Small intestine (tissue), 7 donors: ENCODE data around the gene PIN1. TPM values are rescaled to one million over a fixed set of nuclear protein-coding genes. Genes with fewer than 3 reads are reported as not detected.

Source experiments
- DNase-seq, 2 donors: peaks; one replicate each; pipeline versions ENCODE4 v3.0.0 to v3.0.0-alpha.2; 2013
- FAIRE-seq: peaks from 2 replicates; lab custom pipeline; 2012; peaks lifted over from hg19 to GRCh38; lab: Jason Lieb, UNC
- H3K27ac ChIP-seq, 3 donors: one replicate each; pipeline ENCODE4 v1.5.1; 2013; ENCODE audit warnings: low read length in 2 of 3, mild to moderate bottlenecking in 2 of 3, control low read depth in 1 of 3, inconsistent platforms in 1 of 3, low read depth in 1 of 3, moderate library complexity in 1 of 3
- H3K27me3 ChIP-seq, 3 donors: one replicate each; pipeline ENCODE4 v1.6.1; 2013; ENCODE audit warnings: low read length in 3 of 3, inconsistent platforms in 1 of 3; ENCODE audit not compliant: control insufficient read depth in 3 of 3, insufficient read depth in 3 of 3
- H3K36me3 ChIP-seq, 3 donors: one replicate each; pipeline ENCODE4 v1.6.1; 2013; ENCODE audit warnings: low read length in 3 of 3, inconsistent platforms in 1 of 3, low read depth in 1 of 3, mild to moderate bottlenecking in 1 of 3, moderate library complexity in 1 of 3; ENCODE audit not compliant: control insufficient read depth in 3 of 3, insufficient read depth in 2 of 3
- H3K4me1 ChIP-seq, 3 donors: one replicate each; pipeline ENCODE4 v1.6.1; 2013; ENCODE audit warnings: low read length in 2 of 3, inconsistent platforms in 1 of 3, low read depth in 1 of 3, mild to moderate bottlenecking in 1 of 3, moderate library complexity in 1 of 3; ENCODE audit not compliant: control insufficient read depth in 3 of 3, insufficient read depth in 2 of 3
- H3K4me3 ChIP-seq, 3 donors: one replicate each; pipeline ENCODE4 v1.5.1; 2013; ENCODE audit warnings: low read length in 3 of 3, control low read depth in 1 of 3, inconsistent platforms in 1 of 3, low read depth in 1 of 3, mild to moderate bottlenecking in 1 of 3, moderate library complexity in 1 of 3
- H3K9me3 ChIP-seq, 2 donors: one replicate each; pipeline ENCODE4 v1.6.1; 2013; ENCODE audit warnings: low read depth in 1 of 2, low read length in 1 of 2; ENCODE audit not compliant: control insufficient read depth in 2 of 2, insufficient read depth in 1 of 2
- WGBS, 3 donors: extraction: QIAGEN DNeasy Blood & Tissue Kit; methylation state at CpG; one replicate each; pipeline ENCODE4 v1.1.7; 2013; 5-methylcytosine and 5-hydroxymethylcytosine counted together
- polyA plus RNA-seq, 4 donors: library from polyadenylated mRNA; stranded (reverse) in 3 of 4; unstranded in 1 of 4; fragments of 200-250 nt in 3 of 4; fragments of 120-200 nt in 1 of 4; gene quantifications; one replicate each; pipeline versions ENCODE4 v1.2.1 to v1.2.3, GENCODE V29; 2013
- donor health status: healthy with polysubstance abuse.
- donor health status: control.
- donor health status: control.
- donor health status: Bipolar disorder and iron deficiency.
- donor health status: healthy.

PIN1 gene
- polyA plus RNA-seq, 4 donors: 42.5 to 109 (median 82.5) TPM

DNA sequence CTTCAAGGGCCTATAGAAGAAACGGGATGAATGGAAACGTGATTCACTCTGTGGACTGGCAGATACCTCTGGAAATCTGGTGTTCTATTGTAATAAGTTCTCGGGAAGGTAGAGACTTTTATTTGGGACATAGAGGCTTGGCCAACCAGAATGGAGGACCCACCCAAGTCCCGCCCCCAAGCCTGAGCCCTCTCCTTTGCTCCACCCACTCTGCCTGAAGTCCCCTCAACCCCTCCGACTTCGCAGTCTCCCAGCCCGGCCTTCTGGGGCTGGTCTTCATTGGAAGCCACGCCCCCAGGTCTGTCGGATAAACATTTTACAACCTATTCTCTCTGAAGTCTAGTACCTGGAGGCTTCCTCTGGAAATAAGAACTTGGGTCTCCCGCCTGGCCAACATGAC is 33.1 kb upstream of the PIN1 start:
- 92 to 95% (median 93%) methylated on average over 10 of the region's 10 CpGs for WGBS, 3 donors
- H3K4me1 ChIP-seq: no peaks in the 10 kb centered on the region
- no peak overlapping the region for H3K27ac ChIP-seq
- peaks cover 0 to 14% (median 2%) of the 10 kb centered on the region in 3 donors for H3K36me3 ChIP-seq
- no peaks in the 10 kb centered on the region for H3K9me3 ChIP-seq
- no peak overlapping the region for H3K4me3 ChIP-seq
- no peak for FAIRE-seq
- no peak for DNase-seq
- H3K27me3 ChIP-seq: no peaks in the 10 kb centered on the region

DNA sequence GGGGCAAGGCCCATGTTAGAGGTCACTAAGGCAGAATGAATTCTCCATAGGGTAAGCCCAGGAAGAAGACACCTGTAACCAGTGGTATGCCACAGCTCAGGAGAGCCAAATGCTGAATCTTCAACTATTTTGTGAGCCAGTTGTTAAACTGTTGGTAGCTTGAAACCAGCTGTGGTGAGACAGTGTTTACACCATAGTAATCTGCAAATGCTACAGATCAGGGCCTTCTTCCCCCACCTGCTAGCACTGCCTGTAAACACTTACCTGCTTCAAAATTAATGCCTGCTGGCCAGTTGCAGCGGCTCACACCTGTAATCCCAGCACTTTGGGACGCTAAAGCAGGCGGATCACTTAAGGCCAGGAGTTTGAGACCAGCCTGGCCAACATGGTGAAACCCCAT is 28.3 kb upstream of the PIN1 start:
- H3K27ac ChIP-seq: no peak overlapping the region
- H3K9me3 ChIP-seq: no peaks in the 10 kb centered on the region
- no peak for FAIRE-seq
- 93 to 95% (median 94%) methylated on average over 3 of the region's 3 CpGs for WGBS, 3 donors
- H3K4me3 ChIP-seq: no peak overlapping the region
- H3K27me3 ChIP-seq: no peaks in the 10 kb centered on the region
- no peak for DNase-seq
- H3K4me1 ChIP-seq: no peaks in the 10 kb centered on the region
- H3K36me3 ChIP-seq: peaks cover 10 to 50% (median 19%) of the 10 kb centered on the region in 3 donors

DNA sequence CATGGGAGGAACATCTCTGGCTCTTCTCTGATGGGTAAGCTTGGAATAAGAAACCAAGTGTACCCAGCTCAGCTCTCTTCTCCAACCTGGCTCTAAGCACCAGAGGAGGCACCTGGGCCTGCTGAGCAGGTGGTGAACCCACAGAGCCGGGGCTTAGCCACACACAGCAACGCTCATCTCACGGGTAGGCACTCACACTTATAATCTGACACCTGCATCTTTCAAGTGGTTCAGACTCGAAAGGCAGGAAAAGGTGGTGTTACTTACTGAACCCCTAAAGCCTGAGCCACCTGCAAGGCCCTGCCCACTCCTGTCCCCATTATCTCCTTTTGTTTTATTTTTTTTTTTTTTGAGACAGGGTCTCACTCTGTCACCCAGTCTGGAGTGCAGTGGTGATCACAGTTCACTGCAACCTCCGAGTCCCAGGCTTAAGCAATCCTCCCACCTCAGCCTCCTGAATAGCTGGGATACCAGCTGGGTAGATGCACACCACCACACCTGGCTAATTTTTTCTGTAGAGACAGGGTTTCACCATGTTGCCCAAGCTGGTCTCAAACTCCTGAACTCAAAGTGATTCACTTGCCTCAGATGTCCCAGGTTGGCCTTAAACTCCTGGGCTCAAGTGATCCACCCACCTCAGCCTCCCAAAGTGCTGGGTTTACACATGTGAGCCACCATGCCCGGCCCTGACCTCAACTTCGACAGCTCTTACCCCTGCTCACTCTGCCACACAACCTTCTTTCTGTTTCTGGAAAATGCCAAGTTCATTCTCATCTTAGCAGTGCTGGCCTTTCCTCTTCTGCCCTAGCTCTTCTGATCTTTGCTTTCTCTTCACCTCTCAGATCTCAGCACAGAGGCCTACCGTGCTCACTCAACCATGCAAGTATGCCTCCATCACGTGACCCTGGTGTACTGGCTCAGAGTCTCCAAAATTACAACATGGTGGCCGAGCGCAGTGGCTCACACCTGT is 26.0 kb upstream of the PIN1 start:
- Histone ChIP-seq H3K4me3 (no peak overlapping the region), H3K27me3 (no peaks in the 10 kb centered on the region), H3K27ac (peak overlapping the region in 1 of 3 donors; percentile 25), H3K9me3 (no peaks in the 10 kb centered on the region), H3K36me3 (peaks cover 10 to 59% (median 19%) of the 10 kb centered on the region in 3 donors), H3K4me1 (no peaks in the 10 kb centered on the region)
- FAIRE-seq (no peak), DNase-seq (no peak)
- WGBS, 3 donors: 80 to 94% (median 81%) methylated on average over 11 of the region's 11 CpGs

DNA sequence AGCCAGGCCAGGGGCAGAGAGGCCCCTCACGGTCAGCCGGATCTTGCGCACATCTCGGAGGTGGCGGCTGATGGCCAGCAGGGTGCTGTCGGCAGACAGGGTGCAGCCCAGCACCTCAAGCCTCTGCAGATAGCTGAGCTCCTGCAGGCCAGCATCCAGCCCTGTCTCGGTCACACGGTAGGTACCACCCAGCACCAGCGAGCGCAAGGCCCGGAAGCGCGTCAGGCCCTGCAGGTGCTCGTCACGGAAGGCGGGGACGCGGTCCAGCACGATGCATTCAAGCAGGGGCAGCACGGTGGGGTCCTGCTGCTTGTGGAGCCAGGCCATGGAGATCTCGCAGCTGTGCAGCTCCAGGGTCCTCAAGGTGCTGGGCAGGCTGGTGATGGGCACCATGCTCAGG is 24.0 kb upstream of the PIN1 start:
- 97 to 100% (median 98%) methylated on average over 21 of the region's 21 CpGs for WGBS, 3 donors
- DNase-seq (no peak), FAIRE-seq (no peak)
- Histone ChIP-seq H3K27ac (no peak overlapping the region), H3K27me3 (no peaks in the 10 kb centered on the region), H3K36me3 (peaks cover 10 to 55% (median 17%) of the 10 kb centered on the region in 3 donors), H3K4me1 (no peaks in the 10 kb centered on the region), H3K4me3 (no peak overlapping the region), H3K9me3 (peaks cover 0 to 3% of the 10 kb centered on the region in 2 donors)

DNA sequence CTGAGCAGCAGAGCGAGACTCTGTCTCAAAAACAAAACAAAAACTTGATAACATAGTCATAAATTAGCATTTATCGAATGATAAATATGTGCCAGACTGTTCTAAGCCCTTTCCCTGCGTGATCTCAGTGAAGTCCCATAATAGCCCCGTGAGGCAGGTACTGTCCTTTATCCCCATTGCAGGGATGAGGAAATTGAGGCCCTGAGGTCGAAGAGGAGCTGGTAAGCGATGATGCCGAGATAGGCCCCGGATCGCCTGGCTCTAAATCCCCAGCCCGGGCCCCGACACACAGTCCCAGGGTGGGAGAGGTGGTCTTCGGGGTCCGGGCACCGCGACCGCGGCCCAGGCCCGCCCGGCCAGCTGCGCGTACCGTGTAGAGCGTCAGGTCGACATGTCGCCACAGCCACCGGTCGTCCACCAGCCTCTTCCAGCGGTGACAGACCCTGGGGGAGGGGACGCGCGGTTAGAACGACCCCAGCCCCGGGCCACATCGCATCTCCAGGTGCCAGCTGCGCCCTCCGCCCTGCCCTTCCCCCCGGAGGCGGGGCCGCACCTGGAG is 16.9 kb upstream of the PIN1 start:
- peak overlapping the region; percentile 95 to 99 (median 97) for H3K27ac ChIP-seq
- no peaks in the 10 kb centered on the region for H3K27me3 ChIP-seq
- peaks cover 0 to 5% (median 0%) of the 10 kb centered on the region in 3 donors for H3K4me1 ChIP-seq
- peak overlapping the region; percentile 86 to 93 (median 89) for H3K4me3 ChIP-seq
- 2 to 3% (median 2%) methylated on average over 32 to 39 of the region's 39 CpGs for WGBS, 3 donors
- H3K9me3 ChIP-seq: peaks cover 0 to 3% of the 10 kb centered on the region in 2 donors
- FAIRE-seq (no peak), DNase-seq (peak in 1 of 2 donors; percentile 21)
- H3K36me3 ChIP-seq: peaks cover 0 to 8% (median 0%) of the 10 kb centered on the region in 3 donors

DNA sequence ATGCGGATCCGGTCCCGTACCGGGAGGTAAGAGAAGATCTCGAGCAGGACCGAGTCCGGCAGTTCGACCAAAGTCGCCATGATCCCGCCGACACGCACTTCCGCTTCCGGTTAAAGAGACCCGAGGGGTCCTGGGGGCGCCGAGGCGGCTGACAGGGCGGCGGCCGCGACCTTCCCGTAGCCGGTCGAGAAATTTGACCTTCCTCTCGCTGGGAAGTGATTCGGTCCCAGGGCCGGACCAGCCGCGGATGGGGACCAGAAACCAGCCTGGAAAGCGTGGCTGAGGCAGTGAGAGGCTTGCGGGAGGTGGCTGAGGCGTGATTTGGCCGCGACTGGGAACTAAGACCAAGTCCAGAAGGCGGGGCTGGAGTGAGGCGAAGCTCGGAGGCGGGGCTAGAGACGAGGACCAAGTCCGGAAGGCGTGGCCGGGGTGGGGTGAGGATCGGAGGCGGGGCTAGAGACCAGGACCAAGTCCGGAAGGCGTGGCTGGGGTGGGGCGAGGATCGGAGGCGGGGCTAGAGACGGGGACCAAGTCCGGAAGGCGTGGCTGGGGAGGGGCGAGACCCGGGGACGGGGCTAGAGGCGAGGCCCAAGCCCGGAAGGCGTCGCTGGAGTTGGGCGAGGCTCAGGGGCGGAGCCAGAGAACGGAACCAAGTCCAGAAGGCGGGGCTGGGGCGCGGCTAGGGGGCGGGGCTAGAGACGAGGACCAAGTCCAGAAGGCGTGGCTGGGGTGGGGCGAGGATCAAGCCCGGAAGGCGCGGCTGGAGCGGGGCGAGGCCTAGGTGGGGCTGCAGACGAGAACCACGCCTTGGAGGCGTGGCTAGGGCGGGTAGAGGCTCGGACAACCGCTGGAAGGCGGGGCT is 16.2 kb upstream of the PIN1 start, which contains the start of gene FBXL12:
FBXL12 (minus strand) TSS at position 346 of the 862 bp plus-strand sequence; CDS start at position 80, 266 bp downstream.
- peak; percentile 100 for DNase-seq
- no peaks in the 10 kb centered on the region for H3K27me3 ChIP-seq
- H3K4me3 ChIP-seq: peak within 1 kb of the TSS; percentile 86 to 93 (median 89)
- peaks cover 0 to 3% of the 10 kb centered on the region in 2 donors for H3K9me3 ChIP-seq
- FAIRE-seq: peak; percentile 30
- peaks cover 0 to 5% (median 0%) of the 10 kb centered on the region in 3 donors for H3K4me1 ChIP-seq
- 0 to 1% (median 1%) methylated on average over 71 to 82 of the region's 82 CpGs for WGBS, 3 donors
- H3K36me3 ChIP-seq: peaks cover 0 to 5% (median 0%) of the 10 kb centered on the region in 3 donors
- peak within 1 kb of the TSS; percentile 95 to 99 (median 97) for H3K27ac ChIP-seq

DNA sequence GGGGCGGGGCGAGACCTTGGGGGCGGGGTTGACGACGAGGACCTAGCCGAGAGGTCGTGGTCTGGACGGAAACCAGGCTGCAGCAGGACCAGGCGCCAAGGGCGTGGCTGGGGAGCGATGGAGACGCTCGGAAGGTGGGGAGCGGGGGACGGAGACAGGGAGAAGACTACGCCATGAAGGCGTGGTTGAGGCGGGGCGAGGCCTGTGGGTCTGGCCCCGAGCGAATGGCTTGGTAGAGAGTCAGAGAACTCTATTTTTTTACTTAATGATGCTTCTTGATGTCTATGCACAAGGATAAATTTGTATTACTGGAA is 15.6 kb upstream of the PIN1 start:
- FAIRE-seq: no peak

More for the DNA sequence above, 15.6 kb upstream of the PIN1 start:
- Histone ChIP-seq H3K36me3 (peaks cover 0 to 10% (median 0%) of the 10 kb centered on the region in 3 donors), H3K4me3 (peak overlapping the region in 1 of 3 donors; percentile 2), H3K9me3 (peaks cover 0 to 3% of the 10 kb centered on the region in 2 donors), H3K27me3 (no peaks in the 10 kb centered on the region), H3K4me1 (peaks cover 0 to 5% (median 0%) of the 10 kb centered on the region in 3 donors), H3K27ac (peak overlapping the region; percentile 68 to 99 (median 75))
- no peak for DNase-seq
- 0 to 1% (median 1%) methylated on average over 18 to 21 of the region's 21 CpGs for WGBS, 3 donors
